Thyroid gland (tissue), 4 donors: ENCODE measurements around the gene ZNF766.

Experiments used
- CTCF ChIP-seq, 6 experiments: fragments of 200-600 bp in 3 of 6; fragments of 450-650 bp in 3 of 6; sonication (generic) in 3 of 6; IDR thresholded peaks; one replicate each; pipeline ENCODE4 v1.5.1; 2016 to 2019; ENCODE audit warnings: antibody characterized with exemption in 6 of 6, mild to moderate bottlenecking in 2 of 6, inconsistent platforms in 1 of 6, moderate library complexity in 1 of 6
- POLR2A ChIP-seq, 2 donors: fragments of 450-650 bp; IDR thresholded peaks; one replicate each; pipeline ENCODE4 v1.6.1; 2017; ENCODE audit warnings: antibody characterized with exemption in 2 of 2, mild to moderate bottlenecking in 2 of 2, moderate library complexity in 1 of 2

GRCh38 chr19:52296773-52297600 is 27.6 kb downstream of the ZNF766 start, which contains the start of gene ZNF480:
- TF ChIP-seq CTCF (IDR thresholded peaks at IDR 0.05) (peak in 1 of 6 experiments; percentile 27), POLR2A (IDR thresholded peaks at IDR 0.05) (peak in 1 of 2 donors; percentile 71)
